VCaP (cell line): ENCODE data around the gene PACSIN1.

Experiments
- H3K27ac ChIP-seq: fragments of 450-650 bp; 2 replicates; pipeline ENCODE4 v1.5.1; 2017
- CTCF ChIP-seq: fragments of 450-650 bp; conservative IDR thresholded peaks from 2 replicates; pipeline ENCODE4 v1.5.1; 2017; ENCODE audit warnings: mild to moderate bottlenecking, moderate library complexity

Gene PACSIN1

GRCh38 chr6:34425498-34426410 lies 40.1 kb upstream of the PACSIN1 start, which contains the start of gene RPS10:
RPS10 (minus strand) TSS chr6:34426069; CDS start chr6:34425221, 848 bp downstream.
- TF ChIP-seq CTCF, result no peak; the same call in 1 of the 2 replicates
- H3K27ac ChIP-seq, result peak within 1 kb of the TSS; percentile 92

- H3K27ac ChIP-seq, result no peak overlapping the region
- no peak for TF ChIP-seq CTCF
Observed at GRCh38 chr6:34435916-34436315, 30.0 kb upstream of the PACSIN1 start.

GRCh38 chr6:34436803-34437643 lies 28.9 kb upstream of the PACSIN1 start:
- no peak for TF ChIP-seq CTCF
- H3K27ac ChIP-seq, result no peak overlapping the region

- no peak overlapping the region for H3K27ac ChIP-seq
- TF ChIP-seq CTCF, result no peak
Observed at GRCh38 chr6:34437644-34437970, 28.3 kb upstream of the PACSIN1 start.

GRCh38 chr6:34438705-34439104 lies 27.2 kb upstream of the PACSIN1 start:
- no peak for TF ChIP-seq CTCF
- no peak overlapping the region for H3K27ac ChIP-seq

- no peak for TF ChIP-seq CTCF
- H3K27ac ChIP-seq, result no peak overlapping the region
Observed at GRCh38 chr6:34439442-34439841, 26.4 kb upstream of the PACSIN1 start.

GRCh38 chr6:34441526-34441925 lies 24.4 kb upstream of the PACSIN1 start:
- H3K27ac ChIP-seq, result no peak overlapping the region
- no peak for TF ChIP-seq CTCF
